VCaP (cell line): ENCODE data around the gene RARS1.

Experiments used
- H3K27ac ChIP-seq: fragments of 450-650 bp; 2 replicates; pipeline ENCODE4 v1.5.1; 2017
- TF ChIP-seq, protein P1 (sequence below): fragments of 450-650 bp; conservative IDR thresholded peaks from 2 replicates; pipeline ENCODE4 v1.5.1; 2017; ENCODE audit warnings: mild to moderate bottlenecking, moderate library complexity

Gene RARS1

DNA sequence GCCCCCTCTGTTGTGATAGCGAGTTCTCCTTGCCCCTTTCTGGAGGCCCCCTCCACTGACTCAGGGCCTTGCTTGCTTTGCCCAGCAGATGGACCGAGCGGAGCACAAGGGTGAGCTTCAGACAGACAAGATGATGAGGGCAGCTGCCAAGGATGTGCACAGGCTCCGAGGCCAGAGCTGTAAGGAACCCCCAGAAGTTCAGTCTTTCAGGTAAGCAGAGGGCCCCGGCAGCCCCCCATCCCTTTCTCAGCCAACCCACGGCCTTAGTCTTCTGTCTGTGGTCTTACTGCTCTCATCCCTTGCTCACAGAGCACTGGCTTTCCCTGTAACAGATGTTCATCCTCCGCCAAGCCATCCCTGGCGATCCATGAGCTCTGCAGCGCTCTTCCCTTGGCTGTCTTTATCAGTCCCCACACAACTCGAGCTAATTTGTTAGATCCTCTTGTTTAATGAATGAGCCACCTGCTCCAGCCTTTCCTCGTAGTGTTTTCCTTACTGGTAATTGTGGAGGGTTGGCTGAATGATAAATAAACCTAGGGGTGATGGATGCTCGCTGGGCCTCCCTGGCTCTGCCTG, 18.4 kb upstream of the RARS1 start:
- no peak overlapping the region for H3K27ac ChIP-seq
- TF ChIP-seq, protein P1, sequence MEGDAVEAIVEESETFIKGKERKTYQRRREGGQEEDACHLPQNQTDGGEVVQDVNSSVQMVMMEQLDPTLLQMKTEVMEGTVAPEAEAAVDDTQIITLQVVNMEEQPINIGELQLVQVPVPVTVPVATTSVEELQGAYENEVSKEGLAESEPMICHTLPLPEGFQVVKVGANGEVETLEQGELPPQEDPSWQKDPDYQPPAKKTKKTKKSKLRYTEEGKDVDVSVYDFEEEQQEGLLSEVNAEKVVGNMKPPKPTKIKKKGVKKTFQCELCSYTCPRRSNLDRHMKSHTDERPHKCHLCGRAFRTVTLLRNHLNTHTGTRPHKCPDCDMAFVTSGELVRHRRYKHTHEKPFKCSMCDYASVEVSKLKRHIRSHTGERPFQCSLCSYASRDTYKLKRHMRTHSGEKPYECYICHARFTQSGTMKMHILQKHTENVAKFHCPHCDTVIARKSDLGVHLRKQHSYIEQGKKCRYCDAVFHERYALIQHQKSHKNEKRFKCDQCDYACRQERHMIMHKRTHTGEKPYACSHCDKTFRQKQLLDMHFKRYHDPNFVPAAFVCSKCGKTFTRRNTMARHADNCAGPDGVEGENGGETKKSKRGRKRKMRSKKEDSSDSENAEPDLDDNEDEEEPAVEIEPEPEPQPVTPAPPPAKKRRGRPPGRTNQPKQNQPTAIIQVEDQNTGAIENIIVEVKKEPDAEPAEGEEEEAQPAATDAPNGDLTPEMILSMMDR, result no peak

DNA sequence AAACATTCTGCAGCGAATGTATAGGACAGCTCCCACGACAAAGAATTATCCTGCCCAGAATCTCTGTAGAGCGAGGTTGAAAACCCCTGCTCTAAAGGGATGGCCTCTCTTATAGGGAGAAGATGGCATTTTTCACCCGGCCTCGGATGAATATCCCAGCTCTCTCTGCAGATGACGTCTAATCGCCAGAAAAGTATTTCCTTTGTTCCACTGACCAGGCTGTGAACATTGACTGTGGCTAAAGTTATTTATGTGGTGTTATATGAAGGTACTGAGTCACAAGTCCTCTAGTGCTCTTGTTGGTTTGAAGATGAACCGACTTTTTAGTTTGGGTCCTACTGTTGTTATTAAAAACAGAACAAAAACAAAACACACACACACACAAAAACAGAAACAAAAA, 17.4 kb upstream of the RARS1 start:
- TF ChIP-seq, protein P1, result no peak
- no peak overlapping the region for H3K27ac ChIP-seq

DNA sequence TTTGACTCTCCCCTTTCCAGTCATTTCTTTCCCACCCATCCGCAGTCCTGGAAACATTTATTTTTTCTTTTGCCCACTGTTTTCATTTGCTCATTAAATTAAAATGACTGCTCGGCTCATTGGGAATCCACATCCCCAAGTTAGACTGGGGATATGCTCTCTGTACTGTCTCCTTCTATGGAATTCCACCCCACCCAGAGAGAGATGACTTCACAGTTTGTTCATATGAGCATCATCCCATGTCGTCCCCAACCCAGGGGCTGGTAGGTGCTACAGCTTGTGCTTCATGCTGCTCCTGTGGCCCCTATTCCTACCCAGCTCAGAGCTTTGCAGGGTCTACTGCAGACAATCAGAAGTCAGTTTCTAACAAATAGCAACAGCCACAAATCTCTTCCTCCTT, 16.5 kb upstream of the RARS1 start:
- no peak overlapping the region for H3K27ac ChIP-seq
- TF ChIP-seq, protein P1, result no peak

DNA sequence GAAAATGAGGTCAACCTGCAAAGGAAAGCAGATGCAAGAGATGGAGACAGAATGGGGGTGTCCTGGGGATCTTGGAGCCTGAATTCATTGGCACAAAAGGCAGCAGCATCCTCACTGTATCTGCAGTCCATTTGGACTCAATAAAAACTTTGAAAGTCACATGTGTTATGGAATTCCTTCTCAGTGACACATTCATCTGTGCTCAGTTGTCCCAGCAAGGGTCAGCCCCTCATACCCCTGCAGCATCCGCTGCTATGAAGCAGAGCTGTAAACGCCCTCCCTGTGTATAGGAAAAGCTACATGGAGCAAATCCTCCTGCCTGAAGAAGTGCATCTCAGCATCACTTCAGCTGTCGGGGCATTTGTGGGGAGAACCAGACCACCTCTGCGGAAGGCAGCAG, 14.5 kb upstream of the RARS1 start:
- H3K27ac ChIP-seq, result no peak overlapping the region
- TF ChIP-seq, protein P1, result no peak

DNA sequence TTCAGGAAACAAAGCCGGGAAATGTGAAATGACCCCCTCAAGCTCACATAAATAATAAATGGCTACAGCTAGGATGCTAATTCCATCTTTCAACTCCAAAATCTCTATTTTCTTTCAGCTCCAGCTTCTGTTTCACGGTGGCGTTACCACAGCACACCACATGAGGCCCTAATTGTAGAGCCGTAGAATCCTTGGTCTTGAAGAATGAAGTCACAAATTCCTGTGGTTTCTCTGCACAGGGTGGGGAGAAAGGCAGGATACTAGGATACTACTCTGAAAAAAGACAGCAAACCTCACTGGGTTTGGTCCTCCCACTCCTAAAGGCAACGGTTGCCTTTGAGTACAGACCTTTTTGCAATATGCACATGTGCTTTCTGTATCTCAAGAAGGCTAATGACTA, 13.9 kb upstream of the RARS1 start:
- TF ChIP-seq, protein P1, result no peak
- H3K27ac ChIP-seq, result no peak overlapping the region

DNA sequence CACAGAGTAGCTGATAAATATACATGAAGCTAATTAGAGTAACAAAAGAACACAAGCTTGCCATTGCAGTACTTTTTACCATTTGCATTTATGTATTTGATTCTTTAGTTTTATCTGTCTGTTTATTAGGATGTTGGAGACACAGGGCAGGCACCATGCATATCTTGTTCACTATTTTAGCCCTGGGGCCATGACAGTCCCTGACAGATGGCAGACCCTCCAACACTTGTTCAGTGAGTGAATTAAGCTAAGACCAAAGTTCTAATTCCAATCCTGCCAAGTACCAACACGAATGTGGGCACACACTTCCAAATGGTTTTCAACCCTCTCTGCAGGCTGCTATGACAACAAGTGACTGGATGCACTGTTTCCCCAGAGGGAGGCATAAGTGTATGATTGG, 12.0 kb upstream of the RARS1 start:
- no peak overlapping the region for H3K27ac ChIP-seq
- TF ChIP-seq, protein P1, result no peak

DNA sequence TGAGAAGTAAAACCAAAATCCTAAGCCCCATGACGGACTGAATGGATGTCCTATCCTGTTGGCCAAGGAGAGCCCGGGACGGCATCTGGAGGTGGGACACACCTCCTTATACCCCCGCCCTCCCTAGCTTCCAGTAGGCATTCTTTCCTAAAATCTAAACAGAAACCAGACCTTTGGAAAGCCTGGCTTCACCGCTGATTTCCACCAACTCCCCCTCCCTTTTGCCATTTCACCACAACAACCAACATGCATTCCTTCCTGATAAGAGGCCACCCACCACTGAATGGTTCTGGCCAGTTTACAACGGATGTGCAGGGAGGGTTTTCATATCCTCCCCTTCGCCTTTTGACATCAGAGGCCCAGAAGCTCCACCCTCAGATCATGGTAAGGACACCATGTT, 9.2 kb upstream of the RARS1 start:
- H3K27ac ChIP-seq, result no peak overlapping the region
- TF ChIP-seq, protein P1, result no peak
